Tibial nerve (tissue), 4 donors: ENCODE data around the gene DNAJC5. TPM values are rescaled to one million over a fixed set of nuclear protein-coding genes. Genes with fewer than 3 reads are reported as not detected.
A peak's percentile ranks its signal among the peaks of the same experiment; 100 is the strongest.
"Not testable (repeated sequence)": the region's sequence is repeated elsewhere in the genome, so short reads cannot be mapped to it uniquely, and the experiment has no call there.

ENCODE experiments used
- DNase-seq, 2 donors: peaks; one replicate each; pipeline ENCODE4 v3.0.0-alpha.2; 2019; ENCODE audit warnings: low spot score in 2 of 2
- H3K27ac ChIP-seq, 4 donors: fragments of 200-600 bp; sonication (generic) in 3 of 4; one replicate each; pipeline ENCODE4 v1.5.1; 2017 to 2019; ENCODE audit warnings: mild to moderate bottlenecking in 1 of 4
- H3K27me3 ChIP-seq, 2 donors: fragments of 200-600 bp; sonication (generic) in 1 of 2; one replicate each; pipeline versions ENCODE4 v1.5.1 to v1.6.0; 2017 to 2019
- H3K36me3 ChIP-seq, 3 donors: fragments of 200-600 bp; sonication (generic); one replicate each; pipeline ENCODE4 v1.5.1; 2018 to 2019
- H3K4me1 ChIP-seq, 4 donors: fragments of 200-600 bp; sonication (generic) in 3 of 4; one replicate each; pipeline ENCODE4 v1.5.1; 2017 to 2019
- H3K4me3 ChIP-seq, 4 donors: fragments of 200-600 bp; sonication (generic) in 3 of 4; one replicate each; pipeline ENCODE4 v1.5.1; 2017 to 2019; ENCODE audit warnings: mild to moderate bottlenecking in 1 of 4, moderate library complexity in 1 of 4
- H3K9me3 ChIP-seq, 4 donors: fragments of 200-600 bp; sonication (generic) in 3 of 4; one replicate each; pipeline ENCODE4 v1.5.1; 2017 to 2019
- CTCF ChIP-seq, 5 experiments: fragments of 200-600 bp in 3 of 5; fragments of 450-650 bp in 2 of 5; sonication (generic) in 3 of 5; IDR thresholded peaks; one replicate each; pipeline ENCODE4 v1.5.1; 2016 to 2019; ENCODE audit warnings: antibody characterized with exemption in 5 of 5, mild to moderate bottlenecking in 3 of 5, moderate library complexity in 2 of 5
- EP300 ChIP-seq, 2 donors: sonication (generic); formaldehyde crosslinking; IDR thresholded peaks; one replicate each; pipeline ENCODE4 v1.6.1; 2017; ENCODE audit warnings: antibody characterized with exemption in 2 of 2, mild to moderate bottlenecking in 1 of 2
- POLR2A ChIP-seq, 2 donors: fragments of 450-650 bp; IDR thresholded peaks; one replicate each; pipeline ENCODE4 v1.6.1; 2017; ENCODE audit warnings: antibody characterized with exemption in 2 of 2, mild to moderate bottlenecking in 2 of 2, moderate library complexity in 2 of 2
- WGBS, 2 donors: methylation state at CpG; one replicate each; pipeline ENCODE4 v1.1.5; 2018; 5-methylcytosine and 5-hydroxymethylcytosine counted together
- total RNA-seq, 4 donors: library from RNA; depleted of rRNA; stranded (reverse); fragments of >200 nt; gene quantifications; one replicate each; pipeline ENCODE4 v1.1.0, GENCODE V29; 2016

Gene DNAJC5
- total RNA-seq, 4 donors from 2014 or later: 30.6 to 40.2 (median 32.1) TPM

DNA sequence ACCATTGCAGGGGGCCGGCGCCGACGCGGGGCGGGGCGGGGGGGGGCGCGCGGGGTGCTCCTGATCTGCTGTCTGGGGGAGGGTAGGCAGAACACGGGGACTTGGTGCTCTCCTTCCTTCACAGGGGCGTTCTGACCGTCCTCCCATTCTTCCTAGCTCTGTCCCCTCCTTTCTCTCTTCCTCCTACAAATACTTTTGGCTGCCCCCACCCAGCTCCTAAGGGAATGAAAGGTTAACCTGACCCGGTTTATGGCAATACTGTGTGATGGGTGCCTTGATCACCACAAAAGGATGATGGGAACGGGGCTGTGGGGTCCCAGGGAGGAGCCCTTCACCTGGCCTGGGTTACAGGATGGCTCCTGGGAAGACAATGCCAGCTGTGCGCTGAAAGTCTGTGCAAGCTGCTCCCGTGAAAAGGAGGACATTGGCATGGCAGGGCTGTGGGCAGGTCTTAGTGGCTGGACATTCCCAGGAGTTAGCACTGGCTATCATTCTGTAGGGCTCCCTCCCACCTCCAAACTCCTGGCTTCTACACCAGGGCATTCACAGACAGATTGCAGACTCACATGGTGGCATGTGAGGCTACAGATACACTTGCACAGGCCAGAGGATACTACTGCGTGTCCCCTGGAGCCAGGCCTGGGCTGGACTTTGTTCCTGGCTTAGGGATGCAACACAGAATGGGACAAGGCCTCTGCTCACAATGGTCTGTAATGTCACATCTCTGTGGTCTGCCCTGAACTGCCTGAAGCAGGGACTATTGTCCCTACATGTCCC is 31.7 kb upstream of the DNAJC5 start:
- Histone ChIP-seq H3K9me3 (no peaks in the 10 kb centered on the region), H3K4me1 (peaks cover 0 to 56% (median 29%) of the 10 kb centered on the region in 4 donors), H3K4me3 (peak overlapping the region in 2 of 4 donors; percentile 62 to 84), H3K27ac (peak overlapping the region; percentile 76 to 99 (median 91)), H3K27me3 (no peaks in the 10 kb centered on the region), H3K36me3 (peaks cover 0 to 21% (median 7%) of the 10 kb centered on the region in 3 donors)
- TF ChIP-seq POLR2A (IDR thresholded peaks at IDR 0.05): no peak
- WGBS, 2 donors: 67 to 84% methylated on average over 18 of the region's 18 CpGs
- no peak for DNase-seq

DNA sequence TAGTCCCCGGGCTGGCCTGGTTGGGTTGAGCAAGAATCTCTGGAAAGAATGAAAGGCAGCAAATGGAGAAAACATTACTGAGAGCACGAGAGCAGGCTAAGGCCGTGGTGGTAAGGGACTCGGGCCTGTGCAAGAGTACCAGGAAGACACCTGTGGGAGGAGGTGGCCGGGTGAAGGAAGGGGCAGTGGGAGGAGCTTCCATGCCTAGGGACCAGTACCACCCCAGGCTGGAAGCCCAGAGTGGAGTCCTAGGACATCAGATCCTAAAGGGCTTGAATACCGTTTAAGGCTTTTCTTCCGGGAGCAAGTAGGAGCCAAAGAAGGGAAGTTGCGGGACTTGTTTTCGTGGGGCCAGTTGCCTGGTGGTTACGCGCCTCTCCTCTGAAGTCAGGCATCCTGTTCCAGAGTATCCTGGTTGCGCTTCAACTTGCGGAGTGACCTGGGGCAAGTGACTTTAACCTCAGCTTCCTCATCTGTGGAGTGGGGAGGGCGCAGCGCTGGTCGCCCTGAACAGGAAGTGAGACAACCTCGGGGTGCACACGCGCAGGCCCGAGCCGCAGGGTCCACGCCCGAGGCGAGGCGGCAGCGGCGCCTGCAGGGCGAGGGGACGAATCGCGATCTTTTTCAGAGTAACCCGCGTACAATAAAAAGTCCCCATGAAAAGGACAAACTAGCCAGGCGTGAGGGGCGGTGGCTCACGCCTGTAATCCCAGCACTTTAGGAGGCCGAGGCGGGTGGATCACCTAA is 31.0 kb upstream of the DNAJC5 start:
- Histone ChIP-seq H3K9me3 (no peaks in the 10 kb centered on the region), H3K4me3 (peak overlapping the region; percentile 61 to 100 (median 73)), H3K27ac (peak overlapping the region; percentile 76 to 99 (median 91)), H3K4me1 (peaks cover 0 to 55% (median 22%) of the 10 kb centered on the region in 4 donors), H3K36me3 (peaks cover 0 to 29% (median 13%) of the 10 kb centered on the region in 3 donors), H3K27me3 (no peaks in the 10 kb centered on the region)
- TF ChIP-seq CTCF (IDR thresholded peaks at IDR 0.05): peak; percentile 70 to 89 (median 71)
- no peak for TF ChIP-seq POLR2A (IDR thresholded peaks at IDR 0.05)
- TF ChIP-seq EP300 (IDR thresholded peaks at IDR 0.05): peak; percentile 37 to 77
- WGBS, 2 donors: 8 to 9% methylated on average over 34 to 37 of the region's 38 CpGs
- peak; percentile 72 to 73 for DNase-seq

DNA sequence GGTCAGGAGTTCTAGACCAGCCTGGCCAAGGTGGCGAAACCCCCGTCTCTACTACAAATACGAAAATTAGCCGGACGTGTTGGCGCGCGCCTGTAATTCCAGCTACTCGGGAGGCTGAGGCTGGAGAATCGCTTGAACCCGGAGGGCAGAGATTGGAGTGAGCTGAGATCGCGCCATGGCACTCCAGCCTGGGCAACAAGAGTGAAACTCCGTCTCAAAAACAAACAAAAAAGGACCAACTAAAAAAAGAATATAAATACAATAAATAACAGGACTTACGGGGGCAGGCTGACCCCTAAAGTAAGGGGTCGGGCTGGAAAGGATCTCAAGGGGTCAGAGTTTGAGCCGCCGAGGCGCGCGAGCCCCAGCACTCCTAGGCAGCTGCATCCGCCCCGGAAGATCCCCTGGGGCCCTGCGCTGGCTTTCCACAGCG is 30.4 kb upstream of the DNAJC5 start:
- WGBS, 2 donors: 0 to 1% methylated on average over 25 of the region's 25 CpGs
- no peak for DNase-seq
- peak overlapping the region; percentile 76 to 99 (median 91) for H3K27ac ChIP-seq
- H3K4me1 ChIP-seq: peaks cover 0 to 50% (median 20%) of the 10 kb centered on the region in 4 donors
- no peaks in the 10 kb centered on the region for H3K27me3 ChIP-seq
- no peak for TF ChIP-seq CTCF (IDR thresholded peaks at IDR 0.05)
- TF ChIP-seq POLR2A (IDR thresholded peaks at IDR 0.05): no peak
- TF ChIP-seq EP300 (IDR thresholded peaks at IDR 0.05): no peak
- peaks cover 0 to 35% (median 19%) of the 10 kb centered on the region in 3 donors for H3K36me3 ChIP-seq
- H3K4me3 ChIP-seq: peak overlapping the region; percentile 61 to 100 (median 73)
- no peaks in the 10 kb centered on the region for H3K9me3 ChIP-seq

DNA sequence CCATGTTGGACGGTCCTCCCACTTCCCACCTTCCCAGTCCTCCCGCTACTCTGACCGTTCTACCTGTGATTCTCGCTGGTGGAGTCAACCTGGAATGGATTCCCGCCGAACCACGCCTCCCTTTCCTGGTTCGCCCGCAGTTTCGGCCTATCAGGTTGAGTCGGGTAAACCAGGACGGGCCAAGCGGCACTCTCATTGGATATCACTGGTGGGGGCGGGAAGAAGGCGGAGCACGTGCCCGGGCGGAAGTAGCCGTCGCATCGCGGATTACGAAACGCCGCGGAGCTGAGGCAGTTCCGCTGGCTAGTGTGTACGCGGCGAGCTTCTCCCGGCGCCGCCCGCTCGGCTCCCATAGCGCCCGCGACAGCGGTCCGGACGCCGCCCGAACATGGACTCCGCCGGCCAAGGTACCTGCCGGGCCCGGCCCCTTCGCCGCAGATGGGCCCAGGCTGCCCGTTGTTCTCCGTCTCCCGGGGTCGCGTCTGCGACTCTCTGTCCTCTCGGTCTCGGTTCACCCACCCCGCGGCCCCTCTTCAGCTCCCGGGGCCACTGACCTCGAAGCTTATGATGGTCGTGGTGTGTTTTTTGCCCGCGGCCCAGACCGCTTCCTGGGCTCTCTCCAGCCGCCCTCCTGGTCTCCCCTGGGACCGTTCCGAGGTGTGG is 29.8 kb upstream of the DNAJC5 start, which contains the start of gene TPD52L2:
Gene TPD52L2 (plus strand): TSS at position 293 of the 663 bp plus-strand sequence. CDS start 96 bp downstream, at position 389.
- Histone ChIP-seq H3K9me3 (no peaks in the 10 kb centered on the region), H3K27ac (peak within 1 kb of the TSS; percentile 76 to 99 (median 91)), H3K4me3 (peak within 1 kb of the TSS; percentile 61 to 100 (median 73)), H3K36me3 (peaks cover 0 to 40% (median 23%) of the 10 kb centered on the region in 3 donors), H3K27me3 (no peaks in the 10 kb centered on the region), H3K4me1 (peaks cover 0 to 50% (median 20%) of the 10 kb centered on the region in 4 donors)
- 0 to 1% methylated on average over 23 to 40 of the region's 68 CpGs for WGBS, 2 donors
- TF ChIP-seq CTCF (IDR thresholded peaks at IDR 0.05) (peak in 1 of 5 experiments; percentile 46), EP300 (IDR thresholded peaks at IDR 0.05) (peak; percentile 87 to 92), POLR2A (IDR thresholded peaks at IDR 0.05) (peak; percentile 79 to 84)
- peak; percentile 98 for DNase-seq

GRCh38 chr20:63867042-63867441 is 27.9 kb upstream of the DNAJC5 start:
- H3K4me3 ChIP-seq, DNase-seq, H3K9me3 ChIP-seq, H3K27ac ChIP-seq, H3K27me3 ChIP-seq: not testable (repeated sequence)
- 93 to 94% methylated on average over 13 of the region's 13 CpGs for WGBS, 2 donors
- H3K36me3 ChIP-seq: peaks cover 2 to 48% (median 19%) of the 10 kb centered on the region in 3 donors
- H3K4me1 ChIP-seq: peaks cover 0 to 50% (median 20%) of the 10 kb centered on the region in 4 donors
